GM13976 (cell line): Measurements from ENCODE around the gene SNTG2.

Source experiments
- DNase-seq: peaks from one replicate; pipeline ENCODE4 v3.0.0; 2012; ENCODE audit warnings: low spot score
- in situ Hi-C: fragments of 300-500 bp; cut with MboI; formaldehyde crosslinking; loops from one replicate; pipeline ENCODE4 v1.12.0; 2022; ENCODE audit warnings: low sequenced_read_pairs, mixed read lengths, inconsistent platforms; ENCODE audit not compliant: unreplicated experiment
- TF ChIP-seq, protein P1 (sequence below): IDR thresholded peaks from 2 replicates; pipeline ENCODE4 v1.5.1; 2012; ENCODE audit warnings: borderline replicate concordance, mild to moderate bottlenecking; ENCODE audit not compliant: insufficient read depth; ENCODE audit errors: extremely low read depth, missing control alignments, control extremely low read depth

SNTG2 gene

DNA sequence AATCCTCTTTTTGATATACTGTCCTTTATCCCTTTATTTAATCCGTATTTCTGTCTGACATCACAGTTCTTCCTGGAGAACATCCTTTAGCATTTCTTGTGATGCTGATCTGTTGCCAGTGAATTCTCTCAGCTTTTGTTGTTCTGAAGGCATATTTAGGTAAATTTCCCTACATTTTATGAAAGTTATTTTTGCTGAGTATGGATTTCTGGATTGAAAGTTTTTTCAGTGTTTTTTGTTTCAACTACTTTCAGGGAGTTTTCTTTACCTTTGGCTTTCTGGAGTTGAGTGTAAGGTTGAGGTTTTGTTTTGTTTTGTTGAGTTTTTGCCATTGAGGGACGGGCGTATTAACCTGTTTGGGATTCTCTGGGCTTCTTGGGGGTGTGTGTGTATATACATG is 22.5 kb downstream of the SNTG2 start:
- TF ChIP-seq, protein P1, sequence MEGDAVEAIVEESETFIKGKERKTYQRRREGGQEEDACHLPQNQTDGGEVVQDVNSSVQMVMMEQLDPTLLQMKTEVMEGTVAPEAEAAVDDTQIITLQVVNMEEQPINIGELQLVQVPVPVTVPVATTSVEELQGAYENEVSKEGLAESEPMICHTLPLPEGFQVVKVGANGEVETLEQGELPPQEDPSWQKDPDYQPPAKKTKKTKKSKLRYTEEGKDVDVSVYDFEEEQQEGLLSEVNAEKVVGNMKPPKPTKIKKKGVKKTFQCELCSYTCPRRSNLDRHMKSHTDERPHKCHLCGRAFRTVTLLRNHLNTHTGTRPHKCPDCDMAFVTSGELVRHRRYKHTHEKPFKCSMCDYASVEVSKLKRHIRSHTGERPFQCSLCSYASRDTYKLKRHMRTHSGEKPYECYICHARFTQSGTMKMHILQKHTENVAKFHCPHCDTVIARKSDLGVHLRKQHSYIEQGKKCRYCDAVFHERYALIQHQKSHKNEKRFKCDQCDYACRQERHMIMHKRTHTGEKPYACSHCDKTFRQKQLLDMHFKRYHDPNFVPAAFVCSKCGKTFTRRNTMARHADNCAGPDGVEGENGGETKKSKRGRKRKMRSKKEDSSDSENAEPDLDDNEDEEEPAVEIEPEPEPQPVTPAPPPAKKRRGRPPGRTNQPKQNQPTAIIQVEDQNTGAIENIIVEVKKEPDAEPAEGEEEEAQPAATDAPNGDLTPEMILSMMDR, result no peak
- no peak for DNase-seq
- in situ Hi-C loops, result no loop called here

DNA sequence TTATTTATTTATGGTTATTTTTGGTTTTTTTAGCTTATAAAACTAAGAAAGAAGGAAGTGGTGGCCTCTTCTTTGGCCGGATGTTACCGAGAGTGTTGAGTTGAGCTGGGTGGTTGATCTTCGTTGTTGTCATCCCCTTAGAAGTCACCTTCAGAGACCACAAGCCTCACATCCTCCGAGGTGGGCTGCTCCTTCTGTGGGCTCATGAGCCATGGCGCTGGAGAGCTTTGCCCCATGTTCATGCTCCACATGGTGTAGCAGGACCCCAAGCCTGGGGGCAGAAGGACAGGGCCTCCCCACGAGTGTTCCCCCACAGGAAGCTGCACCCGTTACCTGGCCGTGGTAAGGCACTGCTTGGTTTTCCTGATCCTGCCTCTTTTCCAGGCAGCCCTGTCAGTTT is 23.4 kb downstream of the SNTG2 start:
- in situ Hi-C loops, result no loop called here
- TF ChIP-seq, protein P1, result no peak
- no peak for DNase-seq

DNA sequence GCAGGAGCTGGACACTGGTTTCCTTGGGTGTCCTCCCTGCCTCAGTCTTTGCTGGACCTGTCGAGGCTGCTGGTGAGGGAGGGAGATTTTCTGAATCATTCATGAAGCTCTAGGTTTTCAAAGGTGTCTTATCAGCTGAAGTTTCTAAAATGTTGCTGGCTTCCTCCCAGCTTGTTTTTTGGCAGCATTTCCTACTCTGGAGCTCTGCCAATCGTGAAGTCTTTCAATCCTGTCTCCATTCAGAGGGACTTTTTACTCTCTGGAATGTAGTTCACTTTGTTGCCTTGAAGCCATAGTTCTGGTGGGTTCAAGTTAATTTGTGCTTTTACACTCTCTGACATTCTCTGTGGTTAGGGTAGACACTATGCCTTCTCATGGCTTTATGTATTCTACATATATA is 23.9 kb downstream of the SNTG2 start:
- TF ChIP-seq, protein P1, result no peak
- in situ Hi-C loops, result no loop called here
- DNase-seq, result no peak

DNA sequence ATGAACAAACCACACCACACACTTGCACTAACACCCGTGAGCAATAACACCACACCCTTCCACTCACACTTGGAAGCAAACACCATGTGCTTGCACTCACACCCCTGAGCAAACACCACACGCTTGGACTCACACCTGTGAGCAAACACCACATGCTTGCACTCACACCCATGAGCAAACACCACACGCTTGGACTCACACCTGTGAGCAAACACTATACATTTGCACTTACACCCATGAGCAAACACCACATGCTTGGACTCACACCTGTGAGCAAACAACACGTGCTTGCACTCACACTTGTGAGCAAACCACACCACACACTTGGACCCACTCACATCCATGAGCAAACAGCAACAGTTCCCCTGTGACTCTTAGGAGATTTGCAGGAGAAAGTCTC is 24.4 kb downstream of the SNTG2 start:
- TF ChIP-seq, protein P1, result no peak
- in situ Hi-C loops, result no loop called here
- DNase-seq, result no peak

DNA sequence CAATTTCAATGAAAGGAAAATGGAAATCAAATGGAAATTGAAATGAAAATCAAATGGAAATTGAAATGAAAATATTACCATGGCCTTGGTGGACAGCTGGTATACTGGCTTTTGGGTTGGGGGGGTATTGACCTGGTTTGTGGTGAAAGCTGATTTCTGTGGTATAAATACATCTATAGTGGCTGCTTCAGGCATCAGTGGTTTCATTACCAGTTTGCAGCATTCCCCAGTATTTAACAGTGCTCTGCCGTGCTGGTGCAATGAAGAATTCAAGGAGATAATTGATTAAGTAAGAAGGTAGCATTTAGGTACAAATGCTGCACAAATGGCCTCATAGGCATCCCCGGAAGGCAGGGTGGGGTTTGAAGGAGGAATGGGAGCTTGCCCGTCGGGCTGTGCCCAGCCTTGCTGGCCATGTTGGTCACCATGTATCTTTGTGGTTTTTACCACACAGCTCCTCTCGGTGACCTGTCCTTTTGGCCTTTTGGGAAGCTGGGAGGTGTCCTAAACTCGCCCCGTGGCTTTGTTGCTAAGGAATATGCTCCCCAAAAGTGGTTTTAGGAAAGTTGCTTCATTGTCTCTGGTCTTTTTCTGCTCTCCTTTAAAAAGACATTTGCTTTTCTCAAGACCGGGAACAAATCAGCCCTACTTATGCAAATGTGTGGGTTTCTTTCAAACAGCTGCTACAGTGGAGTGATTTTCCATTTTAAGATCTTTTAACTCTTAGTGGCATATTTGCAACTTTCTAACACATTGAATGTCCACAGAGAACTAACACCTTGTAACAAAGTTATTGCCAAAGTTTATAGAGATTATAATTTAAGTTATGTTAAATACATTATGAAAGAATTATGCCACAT is 28.6 kb downstream of the SNTG2 start:
- TF ChIP-seq, protein P1, result no peak
- in situ Hi-C loops, result no loop called here
- DNase-seq, result no peak

DNA sequence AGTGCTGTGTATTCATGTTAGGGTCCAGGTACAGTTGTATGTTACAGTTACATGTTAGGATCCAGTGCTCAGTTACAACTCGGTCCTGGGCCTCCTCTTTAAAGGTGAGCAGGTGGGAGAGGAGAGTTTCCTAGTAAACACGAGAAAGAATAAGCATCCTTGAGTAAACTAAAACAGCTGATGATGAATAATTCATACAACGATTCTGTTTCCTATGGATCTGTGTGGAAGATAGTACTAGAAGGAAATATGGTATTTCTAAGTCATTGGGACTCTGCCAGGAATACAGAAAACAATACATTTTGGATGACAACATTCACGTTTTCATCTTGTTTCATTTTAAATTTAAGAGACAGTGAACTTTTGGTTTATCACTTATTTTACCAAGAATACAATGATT is 29.5 kb downstream of the SNTG2 start:
- TF ChIP-seq, protein P1, result no peak
- in situ Hi-C loops, result no loop called here
- no peak for DNase-seq
